Measurements from ENCODE around the gene CTNNA1. TPM values are rescaled to one million over a fixed set of nuclear protein-coding genes. Genes with fewer than 3 reads are reported as not detected.
A peak's percentile ranks its signal among the peaks of the same experiment; 100 is the strongest.

Gene CTNNA1
- total RNA-seq, 2 experiments from 2014 or later, result 78.8 to 86.7 TPM

DNA sequence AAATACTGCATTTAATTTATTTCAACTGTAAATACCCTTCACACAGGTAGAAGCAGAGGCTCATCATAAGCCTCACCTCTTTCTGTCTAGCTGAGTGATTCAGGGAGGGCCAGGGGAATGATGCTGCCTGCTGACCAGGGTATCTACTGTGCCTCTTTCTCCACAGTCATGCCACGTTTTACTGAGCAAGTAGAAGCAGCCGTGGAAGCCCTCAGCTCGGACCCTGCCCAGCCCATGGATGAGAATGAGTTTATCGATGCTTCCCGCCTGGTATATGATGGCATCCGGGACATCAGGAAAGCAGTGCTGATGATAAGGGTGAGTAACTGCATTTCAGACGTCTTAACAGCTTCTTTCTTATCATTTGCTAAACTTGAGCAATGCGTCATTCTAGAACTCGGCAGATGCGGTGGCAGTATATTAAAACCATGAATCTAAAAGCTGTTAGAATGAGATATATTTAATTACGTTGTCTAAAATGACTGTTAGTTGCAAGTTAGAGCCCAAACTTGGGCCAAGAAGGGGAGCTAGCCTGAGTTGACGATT lies 171.9 kb downstream of the CTNNA1 start:
- no peak for ATAC-seq
- H3K4me3 Mint-ChIP-seq, result no peak overlapping the region
- no peak for DNase-seq
- CTCF ChIA-PET, result no interaction called here
- H3K27ac Mint-ChIP-seq, result no peak overlapping the region
- no peaks in the 10 kb centered on the region for H3K27me3 Mint-ChIP-seq
- POLR2A ChIA-PET, result no interaction called here
- no peaks in the 10 kb centered on the region for H3K9me3 Mint-ChIP-seq (ENCODE audit: low read depth)
- H3K4me1 Mint-ChIP-seq, result no peaks in the 10 kb centered on the region
- intact Hi-C loops (cut with DNase I, micrococcal nuclease), result no loop called here
- peaks cover 4% of the 10 kb centered on the region for H3K36me3 Mint-ChIP-seq (ENCODE audit: low read depth)

DNA sequence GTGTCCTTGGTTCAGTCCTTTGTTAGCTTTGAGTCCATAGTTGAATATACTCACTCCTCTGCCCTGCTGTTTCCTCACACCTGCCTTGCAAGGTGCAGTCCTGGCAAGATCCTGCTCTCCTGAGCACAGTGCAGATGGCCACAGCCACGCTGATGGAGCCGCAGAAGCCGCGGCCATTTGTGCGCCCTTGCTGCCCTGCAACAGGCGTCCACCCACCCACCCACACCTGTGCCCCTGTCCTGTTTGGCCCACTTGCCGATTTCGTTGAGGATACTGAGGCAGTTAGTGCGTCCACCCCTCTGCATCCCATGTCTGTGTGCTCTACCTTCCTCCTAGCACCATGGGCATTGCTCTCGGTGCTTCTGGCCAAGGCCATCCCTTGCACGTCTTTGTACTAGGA lies 173.0 kb downstream of the CTNNA1 start:
- Mint-ChIP-seq H3K9me3 (ENCODE audit: low read depth) (no peaks in the 10 kb centered on the region), H3K27me3 (no peaks in the 10 kb centered on the region), H3K4me1 (no peaks in the 10 kb centered on the region), H3K27ac (no peak overlapping the region), H3K36me3 (ENCODE audit: low read depth) (peaks cover 4% of the 10 kb centered on the region), H3K4me3 (no peak overlapping the region)
- intact Hi-C loops (cut with DNase I, micrococcal nuclease), result no loop called here
- POLR2A ChIA-PET, result no interaction called here
- ATAC-seq (no peak), DNase-seq (no peak)
- CTCF ChIA-PET, result interaction anchor here (0.7 kb wide), 1 partner anchor 138 kb away, joined by 3 read pairs; no protein-coding TSS in a partner anchor

DNA sequence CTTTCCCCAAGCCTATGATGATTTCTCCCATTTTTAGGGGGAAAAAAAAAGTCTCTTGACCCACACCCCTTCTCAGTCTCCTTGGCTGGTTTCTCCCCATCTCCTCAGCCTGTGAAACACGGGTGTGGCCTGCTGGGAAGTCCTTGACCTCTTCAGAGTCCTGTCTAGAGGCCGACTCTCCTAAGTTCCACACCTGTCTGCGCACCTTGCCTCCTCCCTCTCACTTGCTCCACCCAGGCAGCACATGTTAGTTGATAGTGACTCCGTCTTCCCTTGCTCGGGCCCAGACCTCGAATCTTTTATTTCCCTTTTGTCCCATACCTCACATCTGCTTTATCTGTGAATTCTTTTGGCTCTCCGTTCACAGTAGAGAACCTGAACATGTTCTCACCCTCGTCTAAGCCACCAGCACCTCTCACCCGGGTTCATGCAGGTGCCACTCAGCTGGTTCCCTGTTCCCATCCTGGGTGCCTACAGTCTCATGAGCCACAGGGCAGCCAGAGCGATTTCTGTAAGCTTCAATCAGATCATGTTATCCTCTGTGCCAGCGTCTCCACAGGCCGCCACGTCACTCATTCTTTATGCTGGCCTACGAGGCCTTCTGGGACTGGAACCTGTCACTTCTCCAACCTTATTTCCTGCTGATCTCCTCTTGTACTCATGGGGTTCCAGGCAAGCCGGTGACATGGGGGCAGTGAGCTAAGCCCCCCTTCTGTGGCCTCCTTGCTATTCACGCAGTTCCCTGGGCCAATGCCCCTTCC lies 173.6 kb downstream of the CTNNA1 start:
- DNase-seq, result no peak
- H3K36me3 Mint-ChIP-seq (ENCODE audit: low read depth), result peaks cover 4% of the 10 kb centered on the region
- CTCF ChIA-PET, result interaction anchor here (0.6 kb wide), 1 partner anchor 70 kb away, joined by 3 read pairs; no protein-coding TSS in a partner anchor
- POLR2A ChIA-PET, result no interaction called here
- no peaks in the 10 kb centered on the region for H3K9me3 Mint-ChIP-seq (ENCODE audit: low read depth)
- intact Hi-C loops (cut with DNase I, micrococcal nuclease), result no loop called here
- H3K4me3 Mint-ChIP-seq, result no peak overlapping the region
- no peaks in the 10 kb centered on the region for H3K27me3 Mint-ChIP-seq
- H3K4me1 Mint-ChIP-seq, result no peaks in the 10 kb centered on the region
- no peak overlapping the region for H3K27ac Mint-ChIP-seq
- ATAC-seq, result no peak

DNA sequence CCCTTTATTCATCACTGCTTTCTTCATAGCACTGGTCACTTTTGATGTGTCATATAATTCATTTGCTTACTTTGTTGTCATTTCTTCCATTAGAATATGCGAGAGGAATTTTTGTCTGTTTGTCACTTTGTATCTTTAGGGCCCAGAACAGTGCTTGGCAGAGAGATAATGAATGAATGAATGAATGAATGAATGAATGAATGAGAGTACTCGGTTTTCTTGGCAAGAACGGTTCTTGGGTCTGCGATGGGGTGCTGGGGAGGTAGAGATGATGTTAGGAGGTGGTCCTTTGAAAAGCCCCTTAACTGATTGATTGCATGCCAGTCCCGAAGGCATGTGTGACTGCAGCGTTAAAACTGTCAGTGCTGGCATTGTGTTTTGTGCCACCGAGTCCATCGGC lies 174.3 kb downstream of the CTNNA1 start:
- intact Hi-C loops (cut with DNase I, micrococcal nuclease), result no loop called here
- POLR2A ChIA-PET, result no interaction called here
- peaks cover 4% of the 10 kb centered on the region for H3K36me3 Mint-ChIP-seq (ENCODE audit: low read depth)
- CTCF ChIA-PET, result interaction anchor here (0.6 kb wide), 1 partner anchor 69 kb away, joined by 3 read pairs; no protein-coding TSS in a partner anchor
- no peak overlapping the region for H3K4me3 Mint-ChIP-seq
- H3K9me3 Mint-ChIP-seq (ENCODE audit: low read depth), result no peaks in the 10 kb centered on the region
- DNase-seq, result no peak
- no peak for ATAC-seq
- H3K4me1 Mint-ChIP-seq, result no peaks in the 10 kb centered on the region
- no peak overlapping the region for H3K27ac Mint-ChIP-seq
- no peaks in the 10 kb centered on the region for H3K27me3 Mint-ChIP-seq

DNA sequence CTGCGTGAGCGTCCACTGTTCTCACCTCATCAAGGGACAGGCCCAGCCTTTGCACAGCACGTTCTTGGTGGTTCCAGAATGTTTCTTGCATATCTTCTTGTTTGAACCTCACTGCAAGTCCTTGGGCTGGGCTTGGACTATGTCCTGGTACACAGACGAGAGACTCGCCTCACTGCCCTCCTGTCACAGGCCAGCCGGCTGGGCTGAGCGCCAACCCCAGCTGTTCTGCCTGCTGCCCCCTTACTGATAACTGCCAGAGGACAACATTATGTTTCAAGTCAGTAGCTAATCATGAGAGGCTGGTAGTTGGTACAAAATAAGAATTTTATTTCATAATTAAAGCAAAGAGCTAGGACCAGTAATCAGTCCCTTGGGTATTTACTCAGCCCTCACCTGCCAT lies 174.8 kb downstream of the CTNNA1 start:
- Mint-ChIP-seq H3K9me3 (ENCODE audit: low read depth) (no peaks in the 10 kb centered on the region), H3K4me1 (no peaks in the 10 kb centered on the region), H3K36me3 (ENCODE audit: low read depth) (peaks cover 4% of the 10 kb centered on the region), H3K27ac (no peak overlapping the region), H3K27me3 (no peaks in the 10 kb centered on the region), H3K4me3 (no peak overlapping the region)
- intact Hi-C loops (cut with DNase I, micrococcal nuclease), result no loop called here
- POLR2A ChIA-PET, result no interaction called here
- CTCF ChIA-PET, result no interaction called here
- DNase-seq, result no peak
- no peak for ATAC-seq

DNA sequence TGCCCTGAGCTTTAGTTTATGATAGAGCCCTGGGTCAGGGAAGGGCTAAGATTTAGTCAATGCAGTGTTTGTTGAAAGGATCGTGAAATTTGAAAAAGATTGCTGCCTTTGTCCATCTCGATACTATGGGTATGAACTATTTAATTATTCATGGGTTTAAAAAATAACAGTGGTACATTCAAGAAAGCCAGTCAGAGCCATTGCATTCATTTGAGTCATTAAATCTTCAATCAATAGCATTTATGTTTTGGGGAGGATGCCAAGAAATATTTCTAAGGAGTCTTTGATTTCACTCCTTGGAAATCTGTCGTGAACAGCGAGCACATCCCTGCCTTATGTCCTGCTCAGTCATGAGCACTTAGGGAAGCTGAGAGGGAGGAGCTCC lies 176.3 kb downstream of the CTNNA1 start:
- no peak for DNase-seq
- Mint-ChIP-seq H3K4me1 (no peaks in the 10 kb centered on the region), H3K27ac (no peak overlapping the region), H3K27me3 (no peaks in the 10 kb centered on the region), H3K9me3 (ENCODE audit: low read depth) (no peaks in the 10 kb centered on the region), H3K36me3 (ENCODE audit: low read depth) (peaks cover 4% of the 10 kb centered on the region), H3K4me3 (no peak overlapping the region)
- intact Hi-C loops (cut with DNase I, micrococcal nuclease), result no loop called here
- ChIA-PET POLR2A (no interaction called here), CTCF (no interaction called here)
- no peak for ATAC-seq

DNA sequence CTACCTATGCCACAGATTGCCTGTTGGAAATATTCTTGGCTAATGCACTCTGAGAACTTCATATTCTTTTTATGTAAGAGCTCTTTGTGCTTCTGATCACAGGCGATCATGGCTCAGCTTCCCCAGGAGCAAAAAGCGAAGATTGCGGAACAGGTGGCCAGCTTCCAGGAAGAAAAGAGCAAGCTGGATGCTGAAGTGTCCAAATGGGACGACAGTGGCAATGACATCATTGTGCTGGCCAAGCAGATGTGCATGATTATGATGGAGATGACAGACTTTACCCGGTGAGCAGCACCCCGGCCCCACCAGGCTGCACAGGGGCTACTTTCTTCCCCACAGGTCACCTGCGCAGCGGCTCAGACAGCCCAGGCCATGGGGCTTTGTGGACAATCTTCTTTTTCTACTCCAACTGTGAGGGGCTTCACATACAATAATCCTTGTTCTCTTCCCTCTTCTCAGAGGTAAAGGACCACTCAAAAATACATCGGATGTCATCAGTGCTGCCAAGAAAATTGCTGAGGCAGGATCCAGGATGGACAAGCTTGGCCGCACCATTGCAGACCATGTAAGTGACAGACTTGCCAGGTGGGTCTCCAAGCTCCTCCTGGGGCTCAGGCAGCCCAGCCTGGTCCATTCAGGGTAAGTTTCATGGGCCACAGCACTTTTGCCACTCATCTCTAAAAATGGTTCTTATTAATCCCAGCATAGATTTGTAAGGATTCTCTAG lies 177.3 kb downstream of the CTNNA1 start:
- Mint-ChIP-seq H3K36me3 (ENCODE audit: low read depth) (peaks cover 4% of the 10 kb centered on the region), H3K4me3 (no peak overlapping the region), H3K27ac (no peak overlapping the region), H3K9me3 (ENCODE audit: low read depth) (no peaks in the 10 kb centered on the region), H3K4me1 (no peaks in the 10 kb centered on the region), H3K27me3 (no peaks in the 10 kb centered on the region)
- POLR2A ChIA-PET, result no interaction called here
- ATAC-seq (no peak), DNase-seq (no peak)
- CTCF ChIA-PET, result interaction anchor here (0.6 to 0.8 kb wide), 2 partner anchors 19 to 75 kb away, joined by 3 read pairs; no protein-coding TSS in a partner anchor
- intact Hi-C loops (cut with DNase I, micrococcal nuclease), result no loop called here

DNA sequence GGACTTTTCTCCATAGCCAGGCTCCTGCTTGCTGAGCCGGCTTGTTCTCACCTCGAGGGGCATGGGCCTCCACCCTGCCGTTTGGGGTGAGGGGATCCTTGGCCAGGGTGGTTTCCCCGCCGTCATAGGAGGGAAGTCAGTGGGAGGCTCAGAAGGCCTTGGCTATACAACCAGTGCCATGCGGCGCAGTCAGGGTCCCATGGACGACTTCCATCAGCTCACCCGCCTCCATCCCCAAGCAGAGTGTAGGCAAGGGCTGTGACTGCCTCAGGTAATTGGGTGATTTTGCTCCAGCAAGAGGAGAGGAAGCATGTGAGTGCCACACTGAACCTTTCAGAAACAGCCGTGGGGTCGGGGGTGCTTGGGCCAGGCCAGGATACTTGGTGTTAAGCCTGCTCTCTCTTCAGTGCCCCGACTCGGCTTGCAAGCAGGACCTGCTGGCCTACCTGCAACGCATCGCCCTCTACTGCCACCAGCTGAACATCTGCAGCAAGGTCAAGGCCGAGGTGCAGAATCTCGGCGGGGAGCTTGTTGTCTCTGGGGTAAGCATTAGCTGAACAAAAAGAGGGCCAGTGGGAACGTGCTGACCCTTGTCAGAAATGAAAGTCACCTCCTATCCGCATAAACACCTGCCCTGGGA lies 179.1 kb downstream of the CTNNA1 start:
- H3K27ac Mint-ChIP-seq, result no peak overlapping the region
- intact Hi-C loops (cut with DNase I, micrococcal nuclease), result no loop called here
- no peaks in the 10 kb centered on the region for H3K36me3 Mint-ChIP-seq (ENCODE audit: low read depth)
- DNase-seq, result peak; percentile 30
- H3K4me3 Mint-ChIP-seq, result no peak overlapping the region
- ATAC-seq, result no peak
- H3K9me3 Mint-ChIP-seq (ENCODE audit: low read depth), result no peaks in the 10 kb centered on the region
- H3K27me3 Mint-ChIP-seq, result no peaks in the 10 kb centered on the region
- H3K4me1 Mint-ChIP-seq, result no peaks in the 10 kb centered on the region
- POLR2A ChIA-PET, result no interaction called here
- CTCF ChIA-PET, result interaction anchor here (1.1 kb wide), 1 partner anchor 47 kb away, joined by 3 read pairs; no protein-coding TSS in a partner anchor

DNA sequence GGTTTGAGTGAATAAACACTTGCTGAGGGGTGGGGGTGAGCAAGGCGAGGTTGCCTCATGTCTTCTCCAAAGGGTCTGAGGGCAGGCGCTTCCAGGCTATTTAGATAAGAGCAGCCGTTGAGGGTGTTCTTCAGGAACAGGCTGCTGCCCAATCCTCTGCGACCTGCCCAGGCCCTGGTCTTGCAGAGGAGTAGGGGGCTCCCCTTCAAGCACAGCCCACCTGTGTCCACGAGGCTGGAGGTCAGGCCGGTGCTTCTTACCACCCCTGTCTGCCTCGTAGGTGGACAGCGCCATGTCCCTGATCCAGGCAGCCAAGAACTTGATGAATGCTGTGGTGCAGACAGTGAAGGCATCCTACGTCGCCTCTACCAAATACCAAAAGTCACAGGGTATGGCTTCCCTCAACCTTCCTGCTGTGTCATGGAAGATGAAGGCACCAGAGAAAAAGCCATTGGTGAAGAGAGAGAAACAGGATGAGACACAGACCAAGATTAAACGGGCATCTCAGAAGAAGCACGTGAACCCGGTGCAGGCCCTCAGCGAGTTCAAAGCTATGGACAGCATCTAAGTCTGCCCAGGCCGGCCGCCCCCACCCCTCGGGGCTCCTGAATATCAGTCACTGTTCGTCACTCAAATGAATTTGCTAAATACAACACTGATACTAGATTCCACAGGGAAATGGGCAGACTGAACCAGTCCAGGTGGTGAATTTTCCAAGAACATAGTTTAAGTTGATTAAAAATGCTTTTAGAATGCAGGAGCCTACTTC lies 180.5 kb downstream of the CTNNA1 start:
- Mint-ChIP-seq H3K4me1 (no peaks in the 10 kb centered on the region), H3K9me3 (ENCODE audit: low read depth) (no peaks in the 10 kb centered on the region), H3K4me3 (no peak overlapping the region), H3K27ac (no peak overlapping the region), H3K27me3 (no peaks in the 10 kb centered on the region), H3K36me3 (ENCODE audit: low read depth) (no peaks in the 10 kb centered on the region)
- ChIA-PET CTCF (no interaction called here), POLR2A (no interaction called here)
- no peak for DNase-seq
- no peak for ATAC-seq
- intact Hi-C loops (cut with DNase I, micrococcal nuclease), result no loop called here

DNA sequence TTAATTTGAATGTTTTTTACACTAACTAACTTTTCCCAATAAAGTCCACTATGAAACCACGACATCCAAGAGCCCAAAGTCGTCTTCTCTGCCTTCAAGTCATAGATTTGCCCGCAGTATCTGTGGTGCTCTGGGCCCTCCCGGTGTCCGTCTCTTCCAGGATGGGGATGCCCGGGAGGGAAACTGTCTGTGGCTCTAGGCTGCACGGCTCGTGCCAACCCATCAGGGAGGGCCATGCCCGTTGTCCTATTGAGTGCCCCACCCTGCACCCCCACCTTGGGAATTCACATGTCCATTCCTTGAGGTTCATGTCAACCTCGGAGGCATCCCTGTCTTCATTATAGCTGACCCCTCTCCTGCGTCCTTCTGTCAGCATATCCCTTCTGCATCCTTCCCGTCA lies 181.7 kb downstream of the CTNNA1 start:
- H3K9me3 Mint-ChIP-seq (ENCODE audit: low read depth), result no peaks in the 10 kb centered on the region
- H3K4me1 Mint-ChIP-seq, result no peaks in the 10 kb centered on the region
- no peak overlapping the region for H3K4me3 Mint-ChIP-seq
- DNase-seq (no peak), ATAC-seq (no peak)
- ChIA-PET CTCF (interaction anchor here (0.7 kb wide), 1 partner anchor 146 kb away, joined by 3 read pairs; no protein-coding TSS in a partner anchor), POLR2A (interaction anchor here (0.7 kb wide), 1 partner anchor 309 kb away, joined by 3 read pairs; no protein-coding TSS in a partner anchor)
- no peaks in the 10 kb centered on the region for H3K36me3 Mint-ChIP-seq (ENCODE audit: low read depth)
- H3K27me3 Mint-ChIP-seq, result no peaks in the 10 kb centered on the region
- intact Hi-C loops (cut with DNase I, micrococcal nuclease), result no loop called here
- no peak overlapping the region for H3K27ac Mint-ChIP-seq

DNA sequence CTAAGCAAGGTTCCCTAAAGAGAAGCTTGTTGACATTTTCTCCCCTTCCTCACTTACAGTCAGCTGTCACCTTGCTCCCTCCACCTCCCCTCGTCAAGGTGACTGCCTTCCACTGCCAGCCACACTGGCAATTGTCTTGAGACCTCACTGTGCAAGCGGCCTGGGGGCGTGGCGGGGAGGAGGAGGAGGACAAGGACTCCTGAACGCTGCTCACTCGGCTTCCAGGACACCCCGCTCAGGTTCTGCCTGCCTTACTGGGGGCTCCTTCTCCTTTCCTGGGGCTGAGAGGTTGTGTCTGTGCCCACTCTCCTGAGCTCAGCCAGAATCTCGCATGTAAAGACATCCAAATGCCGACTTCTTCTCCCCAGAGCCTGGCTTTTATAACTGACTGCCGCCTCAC lies 182.2 kb downstream of the CTNNA1 start:
- ATAC-seq (no peak), DNase-seq (no peak)
- H3K4me1 Mint-ChIP-seq, result no peaks in the 10 kb centered on the region
- ChIA-PET POLR2A (interaction anchor here (0.7 kb wide), 1 partner anchor 309 kb away, joined by 3 read pairs; no protein-coding TSS in a partner anchor), CTCF (interaction anchor here (0.7 kb wide), 1 partner anchor 147 kb away, joined by 3 read pairs; no protein-coding TSS in a partner anchor)
- no peak overlapping the region for H3K4me3 Mint-ChIP-seq
- H3K36me3 Mint-ChIP-seq (ENCODE audit: low read depth), result no peaks in the 10 kb centered on the region
- H3K27me3 Mint-ChIP-seq, result no peaks in the 10 kb centered on the region
- intact Hi-C loops (cut with DNase I, micrococcal nuclease), result no loop called here
- H3K9me3 Mint-ChIP-seq (ENCODE audit: low read depth), result no peaks in the 10 kb centered on the region
- no peak overlapping the region for H3K27ac Mint-ChIP-seq

All from activated CD4-positive, alpha-beta T cell treated with anti-CD3 and anti-CD28 coated beads for 36 hours (primary cell).